Iris pigment epithelial cell (primary cell): ENCODE data around the gene MAPT.

ENCODE experiments used
- DNase-seq: peaks from one replicate; pipeline ENCODE4 v3.0.0-alpha.2; 2011; ENCODE audit warnings: low read depth

MAPT gene

DNA sequence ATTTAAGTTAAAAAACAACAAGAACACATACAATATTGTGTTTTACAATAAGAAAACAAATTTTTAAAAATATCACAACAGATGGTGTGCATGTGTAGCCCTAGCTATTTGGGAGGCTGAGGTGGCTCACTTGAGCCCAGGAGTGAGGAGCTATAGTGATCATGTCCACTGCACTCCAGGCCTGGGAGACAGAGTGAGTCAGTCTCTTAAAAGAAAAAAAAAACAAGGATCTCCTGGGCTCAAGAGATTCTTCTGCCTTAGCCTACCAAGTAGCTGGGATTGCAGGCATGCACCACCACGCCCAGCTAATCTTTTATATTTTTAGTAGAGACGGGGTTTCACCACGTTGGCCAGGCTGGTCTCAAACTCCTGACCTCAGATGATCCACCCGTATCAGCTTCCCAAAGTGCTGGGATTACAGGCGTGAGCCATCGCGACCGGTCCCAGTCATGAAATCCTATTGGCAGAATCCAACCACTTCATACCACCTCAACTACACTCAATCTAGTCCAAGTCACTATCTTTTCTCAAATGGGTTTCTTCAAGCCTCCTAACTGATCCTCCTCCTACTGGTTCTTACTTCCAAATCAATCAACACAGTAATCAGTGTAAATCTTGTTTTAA, 159.7 kb downstream of the MAPT start:
- peak; percentile 66 for DNase-seq

GRCh38 chr17:46056800-46057304, 162.5 kb downstream of the MAPT start:
- DNase-seq = peak; percentile 88

DNA sequence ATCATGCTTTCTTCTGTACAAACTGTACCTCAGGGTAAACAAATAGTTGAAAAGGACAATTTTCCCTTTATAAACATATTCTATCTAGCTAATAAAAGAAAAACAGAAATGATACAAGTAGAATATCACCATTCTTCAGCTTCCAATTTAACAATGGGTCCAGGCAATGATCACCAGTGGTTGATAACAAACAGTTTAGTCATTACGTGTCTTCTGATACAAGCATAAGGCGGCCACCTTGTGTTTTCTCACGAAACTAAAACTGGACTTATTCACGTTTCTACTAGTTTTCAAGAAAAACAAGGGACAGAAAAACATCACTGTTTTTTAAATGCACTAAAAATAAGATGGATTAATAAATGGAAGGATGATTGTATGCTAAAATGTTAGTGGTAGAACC, 163.0 kb downstream of the MAPT start:
- peak; percentile 47 for DNase-seq

- DNase-seq = no peak
Measured at GRCh38 chr17:46059486-46059885, 165.1 kb downstream of the MAPT start.

DNA sequence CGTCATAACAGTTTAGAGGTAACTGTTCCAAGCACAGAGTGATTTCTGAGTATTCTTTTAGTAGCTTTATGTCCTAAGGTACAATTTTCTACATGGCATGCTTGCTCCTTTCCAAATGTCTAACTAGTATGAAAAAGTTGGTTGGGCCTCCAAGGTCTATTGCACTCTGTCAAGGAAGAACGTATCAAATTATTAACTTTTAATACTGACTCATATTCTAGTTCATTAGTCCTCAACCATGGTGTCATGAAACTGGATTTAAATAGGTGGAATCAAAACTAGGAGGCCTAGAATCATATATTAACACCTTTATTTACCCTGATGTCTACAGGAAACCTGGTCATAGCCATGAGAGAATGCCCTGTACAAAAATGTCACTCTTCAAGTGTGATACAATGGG, 166.1 kb downstream of the MAPT start:
- no peak for DNase-seq

GRCh38 chr17:46061435-46061834, 167.1 kb downstream of the MAPT start:
- peak; percentile 28 for DNase-seq

DNA sequence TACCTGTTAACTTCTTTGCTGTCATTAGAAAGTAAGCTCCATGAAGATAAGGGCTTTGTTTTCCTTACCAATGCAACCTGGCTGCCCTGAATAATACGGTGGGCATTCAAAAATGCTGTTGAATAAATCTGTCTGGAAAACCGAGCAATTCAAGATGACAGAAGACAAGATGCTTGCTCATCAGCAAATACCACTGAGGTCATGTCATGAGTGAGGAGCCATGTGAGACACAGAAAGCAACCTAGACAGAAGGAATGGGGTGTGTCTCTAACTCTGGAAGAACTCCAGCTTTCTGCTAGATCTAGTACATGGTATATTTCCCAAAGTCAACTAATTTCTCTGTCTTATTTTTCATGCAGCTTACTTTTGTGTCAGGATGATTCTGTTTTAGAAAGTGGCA, 168.9 kb downstream of the MAPT start:
- DNase-seq = peak; percentile 96

DNA sequence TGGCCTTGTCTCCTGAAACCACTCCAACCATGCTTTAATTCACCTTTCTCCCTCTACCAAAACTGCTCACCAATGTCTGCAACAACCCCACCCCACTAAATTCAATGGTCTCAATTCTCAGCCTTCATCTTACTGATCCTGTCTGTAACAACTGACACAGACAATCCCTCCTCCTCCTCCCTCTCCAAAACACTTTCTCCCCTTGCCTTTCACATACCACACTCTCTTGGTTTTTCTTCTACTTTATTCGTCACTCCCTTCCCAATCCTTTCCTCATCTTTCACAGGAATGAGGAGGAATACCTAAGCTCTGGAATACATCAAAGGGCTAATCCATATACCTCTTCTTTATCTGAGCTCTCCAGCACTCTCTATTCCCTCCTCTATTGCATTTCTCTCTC, 170.1 kb downstream of the MAPT start:
- no peak for DNase-seq

- DNase-seq = no peak
Measured at GRCh38 chr17:46071796-46072195, 177.4 kb downstream of the MAPT start.

- DNase-seq = peak; percentile 83
Measured at GRCh38 chr17:46072998-46073397, 178.6 kb downstream of the MAPT start.

DNA sequence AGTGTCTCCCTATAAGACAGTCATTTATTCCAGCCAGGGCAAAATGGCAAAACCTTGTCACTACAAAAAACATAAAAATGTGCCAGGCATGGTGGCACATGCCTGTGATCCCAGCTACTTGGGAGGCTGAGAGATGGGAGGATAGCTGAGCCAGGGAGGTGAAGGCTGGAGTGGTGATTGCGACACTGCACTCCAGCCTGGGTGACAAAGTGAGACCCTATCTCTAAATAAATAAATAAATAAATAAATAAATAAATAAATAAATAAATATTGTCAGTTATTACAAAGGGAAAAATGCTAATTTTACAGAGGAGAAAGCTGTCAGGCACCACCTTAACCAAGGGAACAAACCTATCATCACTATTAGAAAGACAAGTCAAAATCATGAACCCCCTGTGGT, 180.2 kb downstream of the MAPT start:
- no peak for DNase-seq
